ENCODE data around the gene PHF13.

- TF ChIP-seq EZH2 (IDR thresholded peaks at IDR 0.05) (no peak), POLR2AphosphoS5 (IDR thresholded peaks at IDR 0.05; ENCODE audit: borderline replicate concordance, low read depth, low read length) (no peak), FOXP2 (optimal IDR thresholded peaks at IDR 0.05; ENCODE audit: control extremely low read depth, extremely low read length, insufficient read depth) (no peak)
Observed at GRCh38 chr1:6667139-6667538, 53.6 kb downstream of the PHF13 start.
